Measurements from ENCODE around the gene NRXN3.

The NRXN3 gene

GRCh38 chr14:79525416-79525815 lies 1355.2 kb downstream of the NRXN3 start:
- DNase-seq: no peak

GRCh38 chr14:79528828-79529416 lies 1358.7 kb downstream of the NRXN3 start:
- DNase-seq: no peak

- no peak for DNase-seq
Observed at GRCh38 chr14:79530555-79530954, 1360.4 kb downstream of the NRXN3 start.

GRCh38 chr14:79534703-79535353 lies 1364.7 kb downstream of the NRXN3 start:
- no peak for DNase-seq

- no peak for DNase-seq
Observed at GRCh38 chr14:79540394-79540793, 1370.2 kb downstream of the NRXN3 start.

- no peak for DNase-seq
Observed at GRCh38 chr14:79542121-79542520, 1371.9 kb downstream of the NRXN3 start.

GRCh38 chr14:79543348-79543747 lies 1373.2 kb downstream of the NRXN3 start:
- DNase-seq: no peak

- DNase-seq: no peak
Observed at GRCh38 chr14:79543967-79544697, 1374.0 kb downstream of the NRXN3 start.

GRCh38 chr14:79544698-79545070 lies 1374.5 kb downstream of the NRXN3 start:
- no peak for DNase-seq

- no peak for DNase-seq
Observed at GRCh38 chr14:79548836-79549235, 1378.7 kb downstream of the NRXN3 start.

GRCh38 chr14:79549515-79549914 lies 1379.3 kb downstream of the NRXN3 start:
- DNase-seq: no peak

GRCh38 chr14:79551523-79551922 lies 1381.3 kb downstream of the NRXN3 start:
- no peak for DNase-seq

- DNase-seq: no peak
Observed at GRCh38 chr14:79552778-79553177, 1382.6 kb downstream of the NRXN3 start.

- no peak for DNase-seq
Observed at GRCh38 chr14:79554816-79555215, 1384.6 kb downstream of the NRXN3 start.

- no peak for DNase-seq
Observed at GRCh38 chr14:79555429-79555828, 1385.3 kb downstream of the NRXN3 start.

GRCh38 chr14:79557309-79557708 lies 1387.1 kb downstream of the NRXN3 start:
- no peak for DNase-seq

GRCh38 chr14:79562185-79562584 lies 1392.0 kb downstream of the NRXN3 start:
- no peak for DNase-seq

- no peak for DNase-seq
Observed at GRCh38 chr14:79564371-79564770, 1394.2 kb downstream of the NRXN3 start.

GRCh38 chr14:79567306-79567705 lies 1397.1 kb downstream of the NRXN3 start:
- DNase-seq: no peak

GRCh38 chr14:79568594-79568993 lies 1398.4 kb downstream of the NRXN3 start:
- DNase-seq: no peak

GRCh38 chr14:79569072-79569471 lies 1398.9 kb downstream of the NRXN3 start:
- no peak for DNase-seq

GRCh38 chr14:79570648-79571047 lies 1400.5 kb downstream of the NRXN3 start:
- DNase-seq: no peak

- no peak for DNase-seq
Observed at GRCh38 chr14:79571366-79571765, 1401.2 kb downstream of the NRXN3 start.

GRCh38 chr14:79573486-79573885 lies 1403.3 kb downstream of the NRXN3 start:
- no peak for DNase-seq

Data from activated gamma-delta T cell treated with Interleukin-2 at 50 U/mL for 16 hours (primary cell).